Fibroblast of skin of right quadriceps (primary cell): ENCODE data around the gene GNB5.
"Not testable (repeated sequence)": the region's sequence is repeated elsewhere in the genome, so short reads cannot be mapped to it uniquely, and the experiment has no call there.

Experiments used
- DNase-seq: peaks from one replicate; pipeline ENCODE4 v3.0.0-alpha.2; 2013

The GNB5 gene

DNA sequence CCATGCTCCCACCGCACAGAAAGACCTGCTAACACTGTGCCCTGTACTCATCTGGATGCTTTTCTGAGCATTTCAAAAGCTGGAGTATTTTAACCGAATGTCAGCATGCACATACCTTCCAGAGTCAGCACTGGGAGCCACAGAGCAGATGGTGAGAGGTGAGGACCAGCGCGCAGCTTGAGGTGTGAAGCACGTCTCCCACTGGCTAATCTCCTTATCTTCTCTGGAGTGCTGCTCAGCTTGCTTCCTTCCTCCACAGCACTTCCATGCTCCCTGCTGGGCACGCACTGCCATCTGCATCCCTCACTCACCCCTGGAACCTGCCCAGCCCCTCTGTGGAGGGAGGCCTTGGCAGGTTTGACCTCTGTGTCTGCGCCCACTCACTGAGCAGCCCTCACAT is at the start of gene GNB5:
Gene GNB5, minus strand, starts transcription at position 186 of the 400 bp plus-strand sequence. CDS start 6,716 bp downstream, outside the sequence.
- DNase-seq = no peak

DNA sequence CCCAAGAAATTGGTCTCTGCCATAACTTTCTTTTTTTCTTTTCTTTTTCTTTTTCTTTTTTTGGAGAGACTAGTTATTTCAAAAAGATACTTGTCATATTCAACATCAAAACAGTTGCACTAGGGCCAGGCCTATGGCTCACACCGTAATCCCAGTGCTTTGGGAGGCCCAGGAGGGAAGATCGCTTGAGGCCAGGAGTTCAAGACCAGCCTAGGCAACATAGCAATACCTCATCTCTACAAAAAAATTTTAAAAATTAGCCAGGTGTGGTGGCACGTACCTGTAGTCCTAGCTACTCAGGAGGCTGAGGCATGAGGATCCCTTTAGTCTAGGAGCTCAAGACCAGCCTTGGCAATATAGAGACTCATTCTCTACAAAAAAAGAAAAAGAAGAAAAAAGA is 49.0 kb upstream of the GNB5 start:
- no peak for DNase-seq

DNA sequence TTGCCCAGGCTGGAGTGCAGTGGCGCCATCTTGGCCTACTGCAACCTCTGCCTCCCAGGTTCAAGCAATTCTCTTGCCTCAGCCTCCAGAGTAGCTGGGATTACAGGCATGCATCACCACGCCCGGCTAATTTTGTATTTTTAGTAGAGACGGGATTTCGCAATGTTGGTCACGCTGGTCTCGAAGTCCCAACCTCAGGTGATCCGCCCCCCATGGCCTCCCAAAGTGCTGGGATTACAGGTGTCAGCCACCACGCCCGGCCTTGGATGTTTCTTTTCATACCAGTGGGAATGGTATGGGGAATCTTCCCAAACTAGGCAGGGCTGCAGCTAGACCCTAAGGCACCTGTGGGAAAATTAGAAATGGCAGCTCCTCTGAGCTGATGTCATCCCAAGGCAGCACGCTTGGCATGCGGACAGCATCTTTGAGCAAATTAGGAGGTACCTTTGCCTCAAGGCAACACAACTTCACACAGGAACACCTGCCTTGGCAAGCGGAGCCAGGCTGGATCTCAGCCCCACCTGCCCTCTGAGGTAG is 47.9 kb upstream of the GNB5 start:
- not testable (repeated sequence) for DNase-seq

DNA sequence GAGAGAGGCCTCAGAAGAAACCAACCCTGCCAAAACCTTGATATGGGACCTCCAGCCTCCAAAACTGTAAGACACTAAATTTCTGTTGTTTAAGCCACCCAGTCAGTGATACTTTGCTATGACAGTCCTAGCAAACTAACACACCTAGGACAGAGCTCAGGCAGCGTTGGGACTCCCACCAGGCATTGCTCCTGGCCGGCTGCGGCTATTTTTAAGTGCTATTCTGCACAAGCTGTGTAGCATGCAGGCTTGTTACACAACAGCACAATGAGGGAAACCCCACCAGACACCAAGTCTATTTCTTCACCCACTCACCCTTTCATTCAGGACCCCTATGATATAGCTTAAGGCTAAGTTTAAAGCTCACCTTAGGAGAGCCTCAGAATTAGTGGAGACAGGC is 47.0 kb upstream of the GNB5 start:
- DNase-seq = no peak

DNA sequence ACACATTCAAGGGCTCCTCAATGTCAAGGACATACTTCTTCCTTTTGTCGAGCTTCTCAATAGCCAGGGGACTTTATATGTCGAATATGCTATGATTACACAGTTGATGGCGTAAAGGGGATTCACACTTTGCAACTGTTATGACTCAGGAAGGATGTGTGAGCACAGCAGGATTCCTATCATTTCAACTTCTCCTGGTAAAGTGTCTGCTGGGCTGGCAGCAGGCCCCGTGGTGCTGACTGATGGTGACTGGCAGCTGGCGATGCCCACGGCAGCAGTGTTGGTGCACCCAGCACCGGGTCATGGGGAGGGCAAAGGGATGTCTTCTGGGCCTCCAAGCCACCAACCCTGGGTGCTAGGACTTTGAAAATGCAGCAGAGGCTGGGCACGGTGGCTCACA is 44.8 kb upstream of the GNB5 start:
- no peak for DNase-seq

DNA sequence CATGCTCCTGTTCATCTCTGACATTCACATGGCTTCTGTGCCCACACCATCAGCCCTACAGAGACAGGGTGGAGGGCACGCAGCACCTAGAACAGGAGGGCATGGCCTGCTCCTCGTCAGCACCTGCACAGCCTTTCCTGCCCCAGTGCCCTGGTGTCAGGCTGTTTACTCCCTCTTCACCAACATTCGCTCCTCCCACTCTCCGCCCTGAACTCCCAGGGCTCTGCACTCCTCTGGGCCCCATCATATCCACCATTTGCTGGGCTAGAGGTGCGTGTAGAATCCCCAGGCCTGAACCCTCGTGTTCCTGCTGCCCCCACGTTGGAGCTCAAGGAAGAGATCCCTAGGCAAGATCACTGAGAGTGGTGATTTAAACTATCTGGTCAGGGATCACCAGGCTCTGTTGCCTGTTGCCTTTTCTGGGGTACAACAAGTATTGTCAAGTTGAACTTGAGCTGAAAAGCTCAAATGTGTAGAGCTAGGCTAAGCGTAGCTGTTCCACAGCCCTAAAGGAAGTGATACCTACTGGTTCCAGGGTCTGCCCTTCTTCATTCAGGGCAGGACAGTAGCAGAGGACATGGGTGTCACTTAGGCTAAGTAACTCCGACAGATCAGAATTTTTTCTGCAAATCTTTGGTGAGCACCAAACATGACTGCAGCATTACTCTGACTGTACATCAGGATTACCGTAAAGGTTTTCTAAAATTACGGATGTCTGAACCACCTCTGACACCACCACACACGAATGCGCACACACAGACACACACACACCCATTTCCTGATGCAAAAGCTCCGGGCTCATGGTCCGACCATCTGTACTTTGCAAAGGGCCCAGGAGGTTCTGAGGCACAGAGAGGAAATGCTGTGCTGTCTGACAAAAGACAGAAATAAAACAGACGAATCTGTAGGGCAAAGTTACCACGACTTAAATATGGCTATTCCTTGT is 43.7 kb upstream of the GNB5 start:
- DNase-seq = no peak

DNA sequence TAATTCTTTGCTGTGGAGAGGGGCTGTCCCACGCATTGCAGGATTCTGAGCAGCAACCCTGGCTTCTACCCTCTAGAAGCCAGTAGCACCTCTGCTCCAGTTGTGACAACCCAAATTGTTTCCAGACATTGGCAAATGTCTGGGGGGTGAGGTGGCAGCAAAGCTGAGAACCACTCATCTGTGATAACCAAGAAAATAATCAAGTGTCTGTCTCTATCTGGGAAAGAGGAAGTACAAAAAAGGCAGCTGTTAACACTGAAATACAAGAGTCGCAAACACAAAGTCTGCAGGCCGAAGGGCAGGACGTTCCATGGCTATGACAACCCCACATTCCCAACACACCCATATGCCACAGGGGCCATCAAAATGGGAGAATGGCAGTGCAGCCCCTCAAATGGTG is 42.2 kb upstream of the GNB5 start:
- DNase-seq = peak; percentile 16

DNA sequence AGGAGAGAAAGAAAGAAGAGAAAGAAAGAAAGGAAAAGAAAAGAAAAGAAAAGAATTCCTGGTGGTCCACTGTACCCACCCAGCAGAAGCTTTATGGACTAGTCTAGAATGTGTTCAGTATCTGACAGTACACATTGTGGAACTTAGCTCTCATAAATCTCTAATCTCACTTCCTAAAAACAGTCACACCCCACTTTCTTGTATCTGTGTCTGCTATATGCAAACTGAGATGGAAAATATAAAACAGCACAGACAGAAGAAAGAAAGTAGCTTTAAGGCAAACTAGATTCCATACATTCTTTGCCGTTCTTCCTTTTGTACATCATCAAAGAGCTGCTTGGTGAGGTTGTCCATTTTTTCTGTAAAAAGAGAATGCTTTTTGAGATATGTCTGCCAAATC is 41.1 kb upstream of the GNB5 start:
- DNase-seq = no peak

DNA sequence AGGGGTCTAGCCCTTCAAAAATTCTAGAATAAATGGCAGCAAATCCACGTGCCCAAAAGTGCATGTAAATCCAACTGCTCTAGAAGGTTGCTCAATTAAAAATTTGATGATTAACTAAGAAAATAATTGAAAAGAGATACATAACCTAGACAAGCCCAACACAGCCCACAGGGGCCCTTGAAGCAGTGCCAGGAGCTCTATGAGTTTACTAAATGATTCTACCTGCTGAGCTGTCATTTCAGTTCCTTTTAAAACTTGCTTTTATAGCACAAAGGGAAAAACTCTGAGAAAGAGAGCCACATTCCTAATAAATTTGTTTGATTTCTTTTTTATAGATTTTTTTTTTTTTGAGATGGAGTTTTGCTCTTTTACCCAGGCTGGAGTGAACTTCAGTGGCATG is 38.9 kb upstream of the GNB5 start:
- DNase-seq = no peak

DNA sequence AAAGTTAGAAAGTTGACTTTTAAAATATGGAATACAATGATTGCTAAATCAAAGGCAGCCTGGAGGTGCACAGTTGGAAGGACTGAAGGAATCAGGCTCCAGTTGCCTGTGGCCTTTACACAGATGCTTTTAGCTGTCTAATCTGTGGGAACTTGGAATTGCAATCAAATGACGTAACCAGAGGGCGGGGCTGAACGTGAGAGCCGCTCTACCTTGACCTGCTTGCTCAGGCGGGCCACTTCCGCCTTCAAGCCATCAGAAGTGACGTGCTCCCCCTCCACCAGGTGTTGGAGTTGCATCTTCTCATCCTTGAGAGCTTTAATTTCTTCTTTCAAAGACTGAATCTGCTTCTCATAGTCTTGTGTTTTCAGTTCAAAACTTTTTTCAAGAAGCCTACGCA is 37.7 kb upstream of the GNB5 start:
- DNase-seq = no peak

DNA sequence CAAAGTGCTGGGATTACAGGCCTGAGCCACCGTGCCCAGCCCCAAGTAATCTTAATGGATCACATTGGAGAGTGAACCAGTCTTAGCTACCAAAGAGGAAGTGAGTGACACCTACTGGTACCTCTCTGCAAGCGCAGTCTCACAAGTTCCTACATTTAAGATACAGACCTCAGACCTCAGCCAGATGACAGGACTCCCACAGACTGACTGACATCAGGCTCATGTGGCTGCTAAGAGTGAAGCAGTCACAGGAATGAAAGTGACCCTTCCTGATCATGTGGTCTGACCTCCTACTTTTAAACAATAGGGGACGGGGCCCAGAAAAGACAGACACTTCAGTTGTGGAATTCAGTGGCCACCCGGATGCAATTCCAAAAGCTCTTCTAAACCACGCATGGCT is 36.3 kb upstream of the GNB5 start:
- peak; percentile 71 for DNase-seq

DNA sequence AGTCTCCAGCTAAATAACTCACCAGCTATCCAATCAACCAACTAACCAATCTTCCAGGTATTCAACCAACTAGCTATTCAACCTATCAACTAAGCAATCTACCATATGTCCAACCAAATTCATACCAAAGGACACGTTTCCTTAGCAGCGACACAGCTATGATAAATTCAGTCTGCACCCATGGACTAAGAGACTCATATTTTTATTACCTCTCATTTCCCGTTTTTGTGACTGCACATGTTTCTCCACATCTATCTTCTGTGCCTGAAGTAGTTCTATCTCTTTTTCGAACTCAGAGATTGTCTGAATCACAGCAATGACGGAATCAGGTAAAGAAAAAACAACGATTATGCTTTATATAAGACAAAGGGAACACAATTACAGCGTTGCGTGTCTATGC is 34.0 kb upstream of the GNB5 start:
- DNase-seq = no peak

DNA sequence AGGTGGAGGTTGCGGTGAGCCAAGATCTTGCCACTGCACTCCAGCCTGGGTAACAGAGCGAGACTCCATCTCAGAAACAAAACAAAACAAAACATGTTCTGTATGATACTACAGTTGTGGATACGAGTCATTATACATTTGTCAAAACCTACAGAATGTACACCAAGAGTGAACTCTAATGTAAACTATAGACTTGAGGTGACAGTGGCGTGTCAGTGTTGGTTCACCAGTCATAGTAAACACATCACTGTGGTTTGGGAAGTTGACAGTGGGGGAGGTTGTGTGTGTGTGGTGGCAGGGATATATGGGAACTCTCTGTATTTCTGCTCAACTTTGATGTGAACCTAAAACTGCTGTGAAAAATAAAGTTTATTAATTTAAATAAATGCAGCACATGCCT is 33.0 kb upstream of the GNB5 start:
- peak; percentile 21 for DNase-seq

DNA sequence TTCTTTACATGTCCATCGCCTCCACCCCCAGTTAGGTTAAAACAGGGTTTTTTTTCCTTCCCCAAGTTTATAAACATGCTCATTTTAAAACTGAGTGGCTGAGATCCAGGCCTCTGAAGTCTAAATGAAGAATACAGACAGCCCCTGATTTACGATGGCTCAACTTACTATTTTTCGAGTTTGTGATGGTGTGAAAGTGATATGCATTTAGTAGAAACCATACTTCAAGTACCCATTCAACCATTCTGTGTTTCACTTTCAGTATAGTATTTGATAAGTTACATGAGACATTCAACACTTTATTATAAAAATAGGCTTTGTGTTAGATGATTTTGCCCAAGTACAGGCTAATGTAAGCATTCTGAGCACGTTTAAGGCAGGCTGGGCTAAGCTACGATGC is 30.5 kb upstream of the GNB5 start:
- no peak for DNase-seq

DNA sequence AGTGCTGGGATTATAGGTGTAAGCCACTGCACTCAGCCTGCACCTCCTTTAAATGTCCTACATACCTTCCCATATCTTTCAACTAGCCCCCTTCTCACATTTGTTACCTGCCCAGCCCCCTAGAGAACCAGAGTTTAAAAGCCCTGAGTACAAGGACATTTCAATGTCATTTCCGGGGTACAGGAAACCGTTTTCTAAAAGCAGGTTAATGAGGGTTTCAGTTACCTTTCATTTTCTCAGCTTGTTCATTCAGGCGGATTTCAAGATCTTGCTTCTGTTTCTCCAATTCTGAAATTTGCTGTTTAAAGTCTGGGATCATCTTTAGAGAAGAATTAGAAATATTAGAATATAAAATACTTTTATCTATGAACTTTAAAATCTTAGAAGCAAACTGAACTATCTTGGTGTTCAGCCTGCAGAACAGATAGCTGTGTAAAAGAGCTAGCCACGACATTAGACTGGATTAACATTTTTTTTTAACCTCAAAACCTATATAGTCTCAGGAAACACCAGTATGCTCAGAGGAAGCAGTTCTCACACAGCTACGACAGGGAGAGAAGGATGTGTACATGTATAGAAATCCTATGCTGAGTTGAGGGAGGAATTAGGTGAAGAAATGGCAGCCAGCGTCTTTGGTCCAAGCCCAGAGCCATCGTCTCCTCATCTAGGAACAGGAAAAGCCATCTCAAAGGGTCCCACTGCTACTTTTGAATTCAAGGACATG is 29.9 kb upstream of the GNB5 start:
- DNase-seq = no peak

DNA sequence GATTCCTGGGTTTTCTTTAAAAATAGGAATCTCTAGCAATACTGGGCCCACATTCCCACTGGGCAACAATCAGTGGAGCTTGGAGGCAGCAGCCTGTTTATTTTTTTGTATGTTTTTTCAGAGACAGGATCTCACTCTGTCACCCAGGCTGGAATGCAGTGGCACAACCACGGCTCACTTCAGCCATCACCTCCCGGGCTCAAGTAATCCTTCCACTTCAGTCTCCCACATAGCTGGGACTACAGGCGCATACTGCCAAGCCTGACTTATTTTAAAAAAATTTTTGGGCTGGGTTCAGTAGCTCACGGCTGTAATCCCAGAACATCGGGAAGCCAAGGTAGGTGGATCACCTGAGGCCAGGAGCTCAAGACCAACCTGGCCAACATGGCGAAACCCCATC is 29.1 kb upstream of the GNB5 start:
- no peak for DNase-seq

DNA sequence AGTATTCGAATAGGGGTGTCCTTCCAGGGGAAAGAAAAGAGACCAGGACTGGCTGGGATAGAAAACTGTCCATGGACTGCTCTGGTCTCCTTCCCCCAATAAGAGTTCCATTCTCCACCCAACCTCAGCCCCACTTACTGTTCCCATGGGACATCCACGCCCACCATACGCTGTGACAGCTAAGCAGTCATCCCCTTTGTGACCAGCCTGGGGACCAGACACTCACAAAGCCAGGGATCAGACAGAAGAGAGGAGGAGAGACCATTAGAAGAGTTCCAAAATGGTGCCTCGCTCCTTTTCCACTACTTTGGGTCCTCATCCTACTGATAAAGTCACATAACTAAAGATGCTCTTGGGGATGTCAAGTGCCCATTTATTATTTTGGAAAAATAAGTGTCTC is 27.6 kb upstream of the GNB5 start:
- DNase-seq = no peak

DNA sequence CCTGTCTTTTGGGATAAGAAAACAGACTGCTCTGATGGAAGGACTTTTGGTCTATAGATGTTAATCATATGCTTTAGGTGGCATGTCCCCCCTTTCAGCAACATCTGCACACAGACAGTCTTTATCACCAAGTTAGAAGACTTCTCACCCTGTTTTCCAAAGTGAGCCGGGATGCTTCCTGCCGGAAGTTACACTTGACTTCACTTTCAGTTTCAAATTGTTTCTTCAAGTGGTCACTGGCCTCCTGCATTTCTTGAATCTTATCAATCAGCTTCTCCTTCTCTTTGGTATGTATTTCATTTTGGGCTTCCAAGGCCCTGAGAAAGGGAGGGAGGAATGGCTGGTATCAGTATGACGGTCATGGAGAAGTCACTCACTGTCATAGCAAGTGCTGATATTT is 27.2 kb upstream of the GNB5 start:
- no peak for DNase-seq

DNA sequence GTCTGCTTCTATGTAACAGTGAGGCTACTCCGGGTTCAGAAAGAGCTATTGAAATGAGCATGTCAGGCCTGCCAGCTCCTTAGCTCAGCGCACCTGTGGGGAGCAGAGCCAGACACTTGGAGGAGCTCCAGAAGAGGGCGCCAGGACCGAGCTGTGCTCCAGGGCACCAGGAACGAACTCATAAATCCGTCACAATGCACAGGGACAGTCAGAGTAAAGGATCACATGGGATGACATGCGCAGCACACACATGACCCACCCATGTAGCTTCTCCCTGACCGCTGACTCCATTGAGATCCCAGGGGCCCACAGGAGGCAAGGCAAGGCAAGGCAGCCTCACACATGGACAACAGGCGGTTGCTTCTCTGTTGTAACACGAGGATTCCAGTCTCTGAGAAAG is 26.0 kb upstream of the GNB5 start:
- DNase-seq = no peak

DNA sequence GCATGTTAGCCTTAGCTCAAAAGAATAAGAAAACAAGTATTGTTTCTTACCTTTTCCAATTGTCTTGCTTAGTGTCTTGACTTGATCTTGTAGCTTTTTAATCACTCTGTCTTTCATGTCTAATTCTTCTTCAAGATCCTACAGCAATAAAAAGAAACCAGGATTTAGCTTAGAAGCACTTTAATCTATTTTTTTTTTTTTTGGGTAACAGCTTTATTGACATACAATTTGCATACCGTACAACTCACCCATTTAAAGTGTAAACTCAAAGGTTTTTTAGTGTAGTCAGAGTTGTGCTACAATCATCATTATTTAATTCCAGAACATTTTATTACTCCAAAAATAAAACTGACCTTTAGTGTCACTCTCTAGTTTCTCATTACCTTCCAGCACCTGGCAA is 23.4 kb upstream of the GNB5 start:
- DNase-seq = no peak

DNA sequence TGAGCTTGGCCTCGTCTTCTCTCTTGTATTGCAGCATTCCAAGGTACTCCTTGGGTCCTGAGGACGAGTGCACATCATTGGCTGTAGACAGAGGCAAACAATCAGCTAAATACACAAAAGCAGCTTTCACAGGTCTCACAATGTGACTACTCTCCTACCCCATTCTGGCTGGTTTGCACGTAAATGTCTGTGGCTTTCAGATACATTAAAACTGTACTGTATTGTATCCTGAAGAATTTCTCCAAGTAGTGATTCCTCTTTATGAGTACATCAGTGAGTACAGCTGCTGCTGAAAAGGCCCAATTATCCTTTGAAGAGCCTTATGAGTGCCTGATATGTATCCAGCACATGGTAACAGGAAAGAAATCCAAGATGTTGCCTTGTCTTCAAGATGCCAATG is 22.0 kb upstream of the GNB5 start:
- no peak for DNase-seq

DNA sequence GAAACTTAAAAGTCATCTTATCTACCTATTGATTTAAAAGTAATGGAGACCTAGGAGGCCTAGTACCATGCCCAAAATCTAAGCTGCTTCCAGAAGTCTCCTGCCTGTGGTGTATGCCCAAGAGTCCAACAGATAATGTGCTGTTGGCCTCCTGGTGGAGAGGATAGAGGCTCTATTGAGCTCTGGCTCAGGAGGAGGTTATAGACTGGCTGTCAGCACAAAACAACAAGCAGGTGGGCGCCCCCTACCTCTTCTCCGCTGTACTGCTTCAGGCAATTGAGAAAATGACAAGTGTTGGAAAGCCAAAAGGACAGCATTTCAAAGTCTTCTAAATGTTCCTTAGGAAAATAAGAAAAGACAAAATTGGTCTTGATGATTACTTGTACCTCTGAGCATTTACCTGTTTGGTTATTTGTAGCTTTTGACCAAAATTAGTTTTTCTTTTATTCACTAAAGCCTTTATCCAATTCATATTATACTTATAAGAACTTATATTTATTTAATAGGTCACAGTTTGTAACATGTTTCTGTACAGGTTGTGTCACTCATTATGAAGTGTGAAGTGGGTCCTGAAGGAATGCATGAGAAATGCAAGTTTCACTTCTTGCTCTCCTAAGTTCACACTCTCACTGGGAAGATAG is 17.2 kb upstream of the GNB5 start:
- DNase-seq = peak; percentile 68

DNA sequence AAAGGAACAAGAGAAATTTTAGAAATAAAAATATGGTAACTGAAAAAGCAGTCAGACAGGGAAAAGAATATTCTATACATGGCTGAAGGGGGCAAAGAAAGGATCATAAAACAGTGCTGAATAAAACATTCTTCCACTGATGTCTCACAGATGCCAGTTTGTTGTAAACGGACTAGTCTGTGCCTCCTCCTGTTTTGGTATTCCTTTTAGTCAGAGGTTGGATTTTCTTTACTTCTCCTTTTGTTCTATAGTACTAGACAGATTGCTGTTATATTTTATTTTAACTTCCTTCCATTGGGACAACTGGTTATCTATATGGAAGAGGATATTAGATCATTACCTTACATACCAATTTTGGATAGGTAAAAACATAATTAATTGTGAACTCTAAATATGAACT is 16.0 kb upstream of the GNB5 start:
- no peak for DNase-seq

DNA sequence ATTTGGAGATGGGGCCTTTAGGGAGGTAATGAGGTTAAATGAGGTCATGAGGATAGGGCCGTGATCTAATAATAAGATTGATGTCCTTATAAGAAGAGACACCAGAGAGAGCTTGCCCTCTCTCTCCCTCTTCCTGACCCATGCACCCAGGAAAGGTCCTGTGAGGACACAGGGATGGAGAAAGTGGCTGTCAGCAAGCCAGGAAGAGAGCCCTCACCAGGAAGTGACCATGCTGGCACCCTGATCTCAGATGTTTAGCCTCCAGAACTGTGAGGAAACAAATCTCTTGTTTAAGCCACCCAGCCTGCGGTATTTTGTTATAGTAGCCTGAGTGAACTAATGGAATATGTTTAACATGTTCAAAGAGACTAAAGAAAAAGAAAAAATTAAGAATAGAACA is 15.3 kb upstream of the GNB5 start:
- DNase-seq = no peak
